Measurements from ENCODE around the gene GTPBP2.

DNA sequence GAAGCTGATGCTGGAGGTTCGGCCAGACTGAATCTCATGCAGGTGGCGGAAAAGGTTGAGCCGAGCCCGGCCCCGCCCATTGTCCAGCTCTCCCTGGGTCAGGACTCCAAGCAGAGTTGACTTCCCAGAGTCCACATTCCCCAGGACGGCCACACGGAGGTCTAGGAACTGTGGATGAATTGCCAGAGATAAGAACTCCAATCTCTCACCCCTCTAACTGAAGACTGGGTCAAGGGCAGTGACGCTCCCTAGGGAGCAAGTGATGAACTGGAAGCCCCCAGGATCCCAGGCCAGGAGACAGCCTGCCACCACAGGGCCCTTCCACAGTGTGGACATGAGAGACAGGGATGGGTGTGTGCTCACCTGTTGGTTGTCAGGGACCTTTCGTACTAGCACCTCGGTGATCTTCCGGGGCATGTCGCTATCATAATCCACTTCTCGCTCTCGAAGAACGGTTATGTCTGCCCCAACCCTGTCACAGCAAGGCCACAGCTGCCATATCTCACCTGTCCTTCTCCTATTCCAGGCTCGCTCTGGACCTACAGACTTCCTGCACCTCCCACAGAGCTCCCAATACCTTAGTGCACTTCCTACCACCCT is 3.6 kb downstream of the GTPBP2 start:
- TF ChIP-seq, protein P1, sequence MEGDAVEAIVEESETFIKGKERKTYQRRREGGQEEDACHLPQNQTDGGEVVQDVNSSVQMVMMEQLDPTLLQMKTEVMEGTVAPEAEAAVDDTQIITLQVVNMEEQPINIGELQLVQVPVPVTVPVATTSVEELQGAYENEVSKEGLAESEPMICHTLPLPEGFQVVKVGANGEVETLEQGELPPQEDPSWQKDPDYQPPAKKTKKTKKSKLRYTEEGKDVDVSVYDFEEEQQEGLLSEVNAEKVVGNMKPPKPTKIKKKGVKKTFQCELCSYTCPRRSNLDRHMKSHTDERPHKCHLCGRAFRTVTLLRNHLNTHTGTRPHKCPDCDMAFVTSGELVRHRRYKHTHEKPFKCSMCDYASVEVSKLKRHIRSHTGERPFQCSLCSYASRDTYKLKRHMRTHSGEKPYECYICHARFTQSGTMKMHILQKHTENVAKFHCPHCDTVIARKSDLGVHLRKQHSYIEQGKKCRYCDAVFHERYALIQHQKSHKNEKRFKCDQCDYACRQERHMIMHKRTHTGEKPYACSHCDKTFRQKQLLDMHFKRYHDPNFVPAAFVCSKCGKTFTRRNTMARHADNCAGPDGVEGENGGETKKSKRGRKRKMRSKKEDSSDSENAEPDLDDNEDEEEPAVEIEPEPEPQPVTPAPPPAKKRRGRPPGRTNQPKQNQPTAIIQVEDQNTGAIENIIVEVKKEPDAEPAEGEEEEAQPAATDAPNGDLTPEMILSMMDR (conservative IDR thresholded peaks at IDR 0.05; ENCODE audit: low read depth in 2 of 2): no peak
- TF ChIP-seq POLR2AphosphoS5 (IDR thresholded peaks at IDR 0.05; ENCODE audit: low read depth) (no peak), JUNB (IDR thresholded peaks at IDR 0.05; ENCODE audit: unreplicated experiment) (no peak), STAT1 (IDR thresholded peaks at IDR 0.05; ENCODE audit: unreplicated experiment) (no peak), EZH2 (IDR thresholded peaks at IDR 0.05; ENCODE audit: low read depth, unreplicated experiment) (no peak), CREB1 (CRISPR knock-in tag; IDR thresholded peaks at IDR 0.05; ENCODE audit: low read depth) (no peak), EZH2phosphoT487 (IDR thresholded peaks at IDR 0.05; ENCODE audit: unreplicated experiment) (no peak), ZNF114 (CRISPR knock-in tag; IDR thresholded peaks at IDR 0.05) (no peak), ZNF331 (CRISPR knock-in tag; IDR thresholded peaks at IDR 0.05; ENCODE audit: low read depth) (no peak), NANOG (IDR thresholded peaks at IDR 0.05; ENCODE audit: borderline replicate concordance) (no peak)
- TF ChIP-seq, protein P2, sequence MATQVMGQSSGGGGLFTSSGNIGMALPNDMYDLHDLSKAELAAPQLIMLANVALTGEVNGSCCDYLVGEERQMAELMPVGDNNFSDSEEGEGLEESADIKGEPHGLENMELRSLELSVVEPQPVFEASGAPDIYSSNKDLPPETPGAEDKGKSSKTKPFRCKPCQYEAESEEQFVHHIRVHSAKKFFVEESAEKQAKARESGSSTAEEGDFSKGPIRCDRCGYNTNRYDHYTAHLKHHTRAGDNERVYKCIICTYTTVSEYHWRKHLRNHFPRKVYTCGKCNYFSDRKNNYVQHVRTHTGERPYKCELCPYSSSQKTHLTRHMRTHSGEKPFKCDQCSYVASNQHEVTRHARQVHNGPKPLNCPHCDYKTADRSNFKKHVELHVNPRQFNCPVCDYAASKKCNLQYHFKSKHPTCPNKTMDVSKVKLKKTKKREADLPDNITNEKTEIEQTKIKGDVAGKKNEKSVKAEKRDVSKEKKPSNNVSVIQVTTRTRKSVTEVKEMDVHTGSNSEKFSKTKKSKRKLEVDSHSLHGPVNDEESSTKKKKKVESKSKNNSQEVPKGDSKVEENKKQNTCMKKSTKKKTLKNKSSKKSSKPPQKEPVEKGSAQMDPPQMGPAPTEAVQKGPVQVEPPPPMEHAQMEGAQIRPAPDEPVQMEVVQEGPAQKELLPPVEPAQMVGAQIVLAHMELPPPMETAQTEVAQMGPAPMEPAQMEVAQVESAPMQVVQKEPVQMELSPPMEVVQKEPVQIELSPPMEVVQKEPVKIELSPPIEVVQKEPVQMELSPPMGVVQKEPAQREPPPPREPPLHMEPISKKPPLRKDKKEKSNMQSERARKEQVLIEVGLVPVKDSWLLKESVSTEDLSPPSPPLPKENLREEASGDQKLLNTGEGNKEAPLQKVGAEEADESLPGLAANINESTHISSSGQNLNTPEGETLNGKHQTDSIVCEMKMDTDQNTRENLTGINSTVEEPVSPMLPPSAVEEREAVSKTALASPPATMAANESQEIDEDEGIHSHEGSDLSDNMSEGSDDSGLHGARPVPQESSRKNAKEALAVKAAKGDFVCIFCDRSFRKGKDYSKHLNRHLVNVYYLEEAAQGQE (IDR thresholded peaks at IDR 0.05; ENCODE audit: unreplicated experiment): no peak
